Spleen (tissue), 11 donors: Measurements from ENCODE around the gene AGTPBP1. TPM values are rescaled to one million over a fixed set of nuclear protein-coding genes. Genes with fewer than 3 reads are reported as not detected.

ENCODE experiments used
- DNase-seq: peaks from one replicate; pipeline ENCODE4 v3.0.0-alpha.2; 2020
- H3K27ac ChIP-seq, 8 donors: fragments of 200-600 bp; sonication (generic) in 7 of 8; 1 replicate in 4 of 8; 2 replicates in 4 of 8; pipeline versions ENCODE4 v1.5.0 to v1.8.0; 2016 to 2021; ENCODE audit warnings: inconsistent platforms in 4 of 8, mild to moderate bottlenecking in 4 of 8, moderate library complexity in 1 of 8
- H3K27me3 ChIP-seq, 7 donors: fragments of 200-600 bp; sonication (generic) in 6 of 7; replicated peaks in 1 of 7; 1 replicate in 4 of 7; 2 replicates in 3 of 7; pipeline versions ENCODE4 v1.5.0 to v1.8.0; 2016 to 2021; ENCODE audit warnings: inconsistent platforms in 3 of 7, mild to moderate bottlenecking in 1 of 7
- H3K36me3 ChIP-seq, 6 donors: fragments of 200-600 bp; sonication (generic) in 5 of 6; 1 replicate in 4 of 6; 2 replicates in 2 of 6; pipeline versions ENCODE4 v1.5.0 to v1.8.0; 2016 to 2021; ENCODE audit warnings: inconsistent platforms in 2 of 6
- H3K4me1 ChIP-seq, 6 donors: fragments of 200-600 bp; sonication (generic) in 5 of 6; 1 replicate in 3 of 6; 2 replicates in 3 of 6; pipeline versions ENCODE4 v1.5.0 to v1.8.0; 2016 to 2021; ENCODE audit warnings: inconsistent platforms in 3 of 6
- H3K4me3 ChIP-seq, 8 donors: fragments of 200-600 bp; sonication (generic) in 7 of 8; 1 replicate in 4 of 8; 2 replicates in 4 of 8; pipeline versions ENCODE4 v1.5.0 to v1.8.0; 2016 to 2021; ENCODE audit warnings: inconsistent platforms in 4 of 8, mild to moderate bottlenecking in 4 of 8, moderate library complexity in 2 of 8
- H3K9me3 ChIP-seq, 8 donors: fragments of 200-600 bp; sonication (generic) in 7 of 8; 1 replicate in 4 of 8; 2 replicates in 4 of 8; pipeline versions ENCODE4 v1.5.0 to v1.8.0; 2016 to 2021; ENCODE audit warnings: inconsistent platforms in 4 of 8
- CTCF ChIP-seq, 11 experiments: fragments of 200-600 bp in 7 of 11; fragments of 450-650 bp in 4 of 11; sonication (generic) in 4 of 11; IDR thresholded peaks in 8 of 11; conservative IDR thresholded peaks in 3 of 11; 1 replicate in 7 of 11; 2 replicates in 4 of 11; pipeline versions ENCODE4 v1.4.0 to v1.8.0; 2016 to 2021; ENCODE audit warnings: antibody characterized with exemption in 11 of 11, inconsistent platforms in 4 of 11, mild to moderate bottlenecking in 1 of 11
- POLR2A ChIP-seq, 3 donors: fragments of 450-650 bp; IDR thresholded peaks; one replicate each; pipeline ENCODE4 v1.5.1; 2017; ENCODE audit warnings: antibody characterized with exemption in 3 of 3, mild to moderate bottlenecking in 1 of 3
- POLR2AphosphoS5 ChIP-seq, 3 donors: sonication (generic); formaldehyde crosslinking; IDR thresholded peaks; one replicate each; pipeline ENCODE4 v1.5.1; 2017; ENCODE audit warnings: antibody characterized with exemption in 3 of 3
- WGBS, 5 donors: extraction: QIAGEN DNeasy Blood & Tissue Kit in 3 of 5; methylation state at CpG; one replicate each; pipeline versions ENCODE4 v1.1.5 to v1.1.7; 2013 to 2018; 5-methylcytosine and 5-hydroxymethylcytosine counted together
- intact Hi-C: fragments of 100-400 bp; cut with DNase I; formaldehyde crosslinking; loops from one replicate; pipeline ENCODE4 v1.15.0; 2023; ENCODE audit warnings: low total_unique reads
- polyA plus RNA-seq, 3 donors: library from polyadenylated mRNA; stranded (reverse); fragments of 200-250 nt; gene quantifications; one replicate each; pipeline ENCODE4 v1.2.1, GENCODE V29; 2013
- total RNA-seq, 7 donors: library from RNA; depleted of rRNA in 3 of 7; stranded (reverse); fragments of >200 nt in 3 of 7; fragmentation: NEBNext Ultra II Directional in 4 of 7; extraction: Animal tissue kit (Norgen Biotek cat#: 25700) in 4 of 7; gene quantifications; one replicate each; pipeline versions ENCODE4 v1.1.0 to v1.2.1, GENCODE V29; 2016 to 2021
- donor health status: healthy with polysubstance abuse.
- donor health status: DM: no; HTN: no; CAD: no; lungs with moderate emphysema.
- donor health status: DM: no; HTN: no; CAD: no.
- donor health status: Bipolar disorder and iron deficiency.
- donor health status: healthy.
- donor health status: DM: no; HTN: no; CAD: no.
- donor health status: DM: yes; HTN: yes; CAD: no.

The AGTPBP1 gene
- total and polyA plus RNA-seq, 10 donors, result 5.3 to 83.6 (median 47.5) TPM

- no peak for DNase-seq
- peaks cover 0 to 2% (median 0%) of the 10 kb centered on the region in 8 donors for H3K9me3 ChIP-seq
- WGBS, 5 donors, result 84 to 99% (median 94%) methylated on average over 3 of the region's 3 CpGs
- peaks cover 10 to 88% (median 25%) of the 10 kb centered on the region in 6 donors for H3K4me1 ChIP-seq
- H3K4me3 ChIP-seq, result no peak overlapping the region
- H3K27ac ChIP-seq, result no peak overlapping the region
- H3K36me3 ChIP-seq, result no peaks in the 10 kb centered on the region
- TF ChIP-seq POLR2AphosphoS5 (IDR thresholded peaks at IDR 0.05), result no peak
- intact Hi-C loops, result no loop called here
- no peaks in the 10 kb centered on the region for H3K27me3 ChIP-seq
These were observed 4.1 kb downstream of the AGTPBP1 start for GRCh38 chr9:85737671-85738070.

- Histone ChIP-seq H3K36me3 (no peaks in the 10 kb centered on the region), H3K4me1 (peaks cover 0 to 99% (median 27%) of the 10 kb centered on the region in 6 donors), H3K9me3 (peaks cover 0 to 5% (median 0%) of the 10 kb centered on the region in 8 donors), H3K27me3 (no peaks in the 10 kb centered on the region), H3K27ac (peak overlapping the region in 7 of 8 donors; percentile 29 to 89 (median 77)), H3K4me3 (no peak overlapping the region)
- intact Hi-C loops, result no loop called here
- 67 to 84% (median 78%) methylated on average over 4 of the region's 4 CpGs for WGBS, 5 donors
- TF ChIP-seq POLR2A (IDR thresholded peaks at IDR 0.05), result no peak
- DNase-seq, result no peak
These were observed 10.7 kb downstream of the AGTPBP1 start for GRCh38 chr9:85730916-85731630.

- intact Hi-C loops, result no loop called here
- no peaks in the 10 kb centered on the region for H3K36me3 ChIP-seq
- no peaks in the 10 kb centered on the region for H3K27me3 ChIP-seq
- H3K9me3 ChIP-seq, result peaks cover 0 to 5% (median 0%) of the 10 kb centered on the region in 8 donors
- TF ChIP-seq POLR2AphosphoS5 (IDR thresholded peaks at IDR 0.05) (peak in 1 of 3 donors; percentile 43), POLR2A (IDR thresholded peaks at IDR 0.05) (no peak), CTCF (IDR thresholded peaks at IDR 0.05 in 8 of 11, conservative IDR thresholded peaks at IDR 0.05 in 3 of 11) (no peak)
- no peak for DNase-seq
- peak overlapping the region in 1 of 8 donors; percentile 8 for H3K4me3 ChIP-seq
- H3K27ac ChIP-seq, result peak overlapping the region in 7 of 8 donors; percentile 29 to 89 (median 77)
- peaks cover 0 to 100% (median 27%) of the 10 kb centered on the region in 6 donors for H3K4me1 ChIP-seq
These were observed 11.9 kb downstream of the AGTPBP1 start for GRCh38 chr9:85729882-85730281.

- Histone ChIP-seq H3K27me3 (no peaks in the 10 kb centered on the region), H3K27ac (peak overlapping the region in 2 of 8 donors; percentile 87 to 89), H3K4me1 (peaks cover 0 to 96% (median 25%) of the 10 kb centered on the region in 6 donors), H3K4me3 (no peak overlapping the region), H3K9me3 (peaks cover 0 to 1% (median 0%) of the 10 kb centered on the region in 8 donors), H3K36me3 (peaks cover 0 to 14% (median 3%) of the 10 kb centered on the region in 6 donors)
- TF ChIP-seq POLR2AphosphoS5 (IDR thresholded peaks at IDR 0.05) (no peak), CTCF (IDR thresholded peaks at IDR 0.05 in 8 of 11, conservative IDR thresholded peaks at IDR 0.05 in 3 of 11) (no peak), POLR2A (IDR thresholded peaks at IDR 0.05) (no peak)
- no peak for DNase-seq
- WGBS, 5 donors, result 74 to 89% (median 85%) methylated on average over 2 of the region's 2 CpGs
- intact Hi-C loops, result no loop called here
These were observed 14.3 kb downstream of the AGTPBP1 start for GRCh38 chr9:85727500-85727899.

- H3K27me3 ChIP-seq, result no peaks in the 10 kb centered on the region
- TF ChIP-seq POLR2AphosphoS5 (IDR thresholded peaks at IDR 0.05), result no peak
- TF ChIP-seq CTCF (IDR thresholded peaks at IDR 0.05 in 8 of 11, conservative IDR thresholded peaks at IDR 0.05 in 3 of 11), result no peak
- no peak for TF ChIP-seq POLR2A (IDR thresholded peaks at IDR 0.05)
- H3K36me3 ChIP-seq, result peaks cover 0 to 21% (median 5%) of the 10 kb centered on the region in 6 donors
- intact Hi-C loops, result no loop called here
- peak overlapping the region in 1 of 8 donors; percentile 27 for H3K27ac ChIP-seq
- no peak overlapping the region for H3K4me3 ChIP-seq
- DNase-seq, result no peak
- no peaks in the 10 kb centered on the region for H3K9me3 ChIP-seq
- 88 to 96% (median 89%) methylated on average over 4 of the region's 4 CpGs for WGBS, 5 donors
- peaks cover 0 to 88% (median 23%) of the 10 kb centered on the region in 6 donors for H3K4me1 ChIP-seq
These were observed 15.0 kb downstream of the AGTPBP1 start for GRCh38 chr9:85726737-85727136.
